HepG2 (cell line): ENCODE data around the gene ID3. TPM values are rescaled to one million over a fixed set of nuclear protein-coding genes. Genes with fewer than 3 reads are reported as not detected.

Source experiments
- CHCHD3 ChIP-seq: sonication (generic); formaldehyde crosslinking; IDR thresholded peaks from 2 replicates; pipeline ENCODE4 v1.8.0; 2022; ENCODE audit warnings: mild to moderate bottlenecking, missing genetic modification reagents, moderate library complexity
- DPF2 ChIP-seq: sonication (generic); formaldehyde crosslinking; IDR thresholded peaks from 2 replicates; pipeline ENCODE4 v1.4.0; 2020; ENCODE audit warnings: mild to moderate bottlenecking, low read depth, missing genetic modification reagents, borderline replicate concordance
- KLF11 ChIP-seq: IDR thresholded peaks from 2 replicates; pipeline ENCODE4 v1.6.1; 2016; ENCODE audit warnings: missing compliant biosample characterization
- MAFF ChIP-seq: IDR thresholded peaks from 2 replicates; pipeline ENCODE4 v1.6.1; 2011; ENCODE audit warnings: low read depth, low read length, improper control_type of control experiment
- SAFB2 ChIP-seq: sonication (generic); formaldehyde crosslinking; IDR thresholded peaks from 2 replicates; pipeline ENCODE4 v1.5.1; 2020; ENCODE audit warnings: missing genetic modification reagents, low read depth, mild to moderate bottlenecking, borderline replicate concordance
- SMAD1 ChIP-seq: sonication (generic); formaldehyde crosslinking; IDR thresholded peaks from 2 replicates; pipeline ENCODE4 v1.4.0; 2020; ENCODE audit warnings: missing genetic modification reagents, low read depth, mild to moderate bottlenecking, borderline replicate concordance
- SMYD3 ChIP-seq: sonication (generic); formaldehyde crosslinking; IDR thresholded peaks from 2 replicates; pipeline ENCODE4 v1.8.1; 2023; ENCODE audit warnings: mild to moderate bottlenecking, missing genetic modification reagents
- SOX5 ChIP-seq: IDR thresholded peaks from 2 replicates; pipeline ENCODE4 v1.6.1; 2016; ENCODE audit warnings: borderline replicate concordance
- SP140L ChIP-seq: sonication (generic); formaldehyde crosslinking; IDR thresholded peaks from 2 replicates; pipeline ENCODE4 v1.4.0; 2020; ENCODE audit warnings: missing genetic modification reagents, borderline replicate concordance
- TBX3 ChIP-seq: fragments of 450-650 bp; IDR thresholded peaks from 2 replicates; pipeline ENCODE4 v1.6.1; 2017; ENCODE audit warnings: antibody characterized with exemption, mild to moderate bottlenecking, inconsistent platforms, borderline replicate concordance
- ZNF550 ChIP-seq: sonication (generic); formaldehyde crosslinking; IDR thresholded peaks from 2 replicates; pipeline ENCODE4 v1.4.0; 2020; ENCODE audit warnings: mild to moderate bottlenecking, missing genetic modification reagents, borderline replicate concordance
- polyA plus RNA-seq, 8 experiments: library from polyadenylated mRNA; depleted of rRNA in 3 of 8; stranded (reverse) in 7 of 8; unstranded in 1 of 8; fragments of >200 nt; fragmentation: Illumina TruSeq in 4 of 8; extraction: Trizol in 4 of 8; gene quantifications; 2 replicates each; pipeline versions ENCODE4 v1.2.1 to v1.2.3, GENCODE V29; 2011 to 2016; ENCODE audit warnings: low read depth in 4 of 8, missing spikeins in 1 of 8, mixed read lengths in 1 of 8; ENCODE audit not compliant: insufficient read depth in 1 of 8
- total RNA-seq, 5 experiments: library from RNA; depleted of rRNA; stranded (reverse); fragments of >200 nt; fragmentation: Illumina TruSeq; extraction: Trizol; gene quantifications; 2 replicates each; pipeline ENCODE4 v1.2.3, GENCODE V29; 2016; ENCODE audit warnings: low read depth in 1 of 5
- TF ChIP-seq, protein P1 (sequence below): sonication (generic); formaldehyde crosslinking; IDR thresholded peaks from 2 replicates; pipeline ENCODE4 v1.4.0; 2020; ENCODE audit warnings: missing genetic modification reagents
- TF ChIP-seq, protein P2 (sequence below): sonication (generic); formaldehyde crosslinking; IDR thresholded peaks from 2 replicates; pipeline ENCODE4 v1.4.0; 2020; ENCODE audit warnings: missing genetic modification reagents
- TF ChIP-seq, protein P3 (sequence below): sonication (generic); formaldehyde crosslinking; IDR thresholded peaks from 2 replicates; pipeline ENCODE4 v1.5.0; 2020; ENCODE audit warnings: mild to moderate bottlenecking, missing genetic modification reagents
- TF ChIP-seq, protein P4 (sequence below): sonication (generic); formaldehyde crosslinking; IDR thresholded peaks from 2 replicates; pipeline ENCODE4 v1.5.0; 2020; ENCODE audit warnings: mild to moderate bottlenecking, missing genetic modification reagents, borderline replicate concordance

The ID3 gene
- total and polyA plus RNA-seq, 2 of the 13 experiments (the other 11 are each of a cell fraction or from before 2014, with no cell fraction given), result 64.8 to 115 TPM

DNA sequence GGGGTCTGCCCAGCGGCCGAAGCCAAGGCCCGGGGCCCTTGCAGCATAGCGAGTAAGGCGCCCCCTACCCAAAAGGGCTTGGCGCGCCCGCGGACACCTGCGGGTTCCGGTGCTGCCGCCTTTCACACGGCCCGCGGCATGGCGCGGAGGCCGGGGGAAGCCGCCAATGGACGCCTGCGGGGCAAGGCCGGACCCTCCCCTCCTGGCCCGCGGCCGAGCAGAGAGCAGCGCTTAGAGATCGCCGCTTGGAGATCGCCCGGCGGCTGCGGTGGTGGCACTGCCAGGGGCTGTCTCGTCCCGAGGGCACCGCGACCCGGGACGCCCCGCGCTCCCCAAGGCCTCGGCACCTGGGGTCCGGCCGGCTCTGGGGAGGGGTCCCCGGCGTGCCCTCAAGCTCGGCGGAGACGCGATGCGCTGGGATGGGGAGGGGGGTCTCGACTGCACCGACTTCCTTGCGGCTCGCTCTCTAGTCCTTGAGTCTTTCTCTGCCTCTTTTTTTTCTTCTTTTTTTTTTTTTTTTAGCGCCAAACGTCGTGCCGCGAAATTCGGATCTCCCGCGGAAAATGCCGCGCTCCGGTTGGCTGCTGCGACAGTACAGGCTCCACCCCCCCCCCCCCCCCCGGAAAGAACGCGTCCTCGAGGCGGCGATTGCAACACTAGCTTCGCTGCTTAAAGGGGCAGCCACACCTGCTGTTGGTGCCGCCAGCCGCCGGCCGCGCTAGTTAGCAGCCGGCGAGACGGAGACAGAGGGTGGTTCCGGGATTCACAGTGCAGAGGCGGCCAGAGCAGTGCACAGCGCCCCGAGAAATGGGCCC, 28.3 kb downstream of the ID3 start, which contains the start of gene E2F2 (continued):
- no peak for TF ChIP-seq TBX3
- no peak for TF ChIP-seq CHCHD3 (CRISPR knock-in tag)
- TF ChIP-seq, protein P1, sequence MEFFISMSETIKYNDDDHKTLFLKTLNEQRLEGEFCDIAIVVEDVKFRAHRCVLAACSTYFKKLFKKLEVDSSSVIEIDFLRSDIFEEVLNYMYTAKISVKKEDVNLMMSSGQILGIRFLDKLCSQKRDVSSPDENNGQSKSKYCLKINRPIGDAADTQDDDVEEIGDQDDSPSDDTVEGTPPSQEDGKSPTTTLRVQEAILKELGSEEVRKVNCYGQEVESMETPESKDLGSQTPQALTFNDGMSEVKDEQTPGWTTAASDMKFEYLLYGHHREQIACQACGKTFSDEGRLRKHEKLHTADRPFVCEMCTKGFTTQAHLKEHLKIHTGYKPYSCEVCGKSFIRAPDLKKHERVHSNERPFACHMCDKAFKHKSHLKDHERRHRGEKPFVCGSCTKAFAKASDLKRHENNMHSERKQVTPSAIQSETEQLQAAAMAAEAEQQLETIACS (CRISPR knock-in tag), result peak; percentile 17; the same call in 1 of the 2 replicates
- no peak for TF ChIP-seq SP140L
- TF ChIP-seq, protein P2, sequence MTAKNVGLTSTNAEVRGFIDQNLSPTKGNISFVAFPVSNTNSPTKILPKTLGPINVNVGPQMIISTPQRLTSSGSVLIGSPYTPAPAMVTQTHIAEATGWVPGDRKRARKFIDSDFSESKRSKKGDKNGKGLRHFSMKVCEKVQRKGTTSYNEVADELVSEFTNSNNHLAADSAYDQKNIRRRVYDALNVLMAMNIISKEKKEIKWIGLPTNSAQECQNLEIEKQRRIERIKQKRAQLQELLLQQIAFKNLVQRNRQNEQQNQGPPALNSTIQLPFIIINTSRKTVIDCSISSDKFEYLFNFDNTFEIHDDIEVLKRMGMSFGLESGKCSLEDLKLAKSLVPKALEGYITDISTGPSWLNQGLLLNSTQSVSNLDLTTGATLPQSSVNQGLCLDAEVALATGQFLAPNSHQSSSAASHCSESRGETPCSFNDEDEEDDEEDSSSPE (CRISPR knock-in tag), result peak; percentile 91
- no peak for TF ChIP-seq MAFF
- no peak for TF ChIP-seq DPF2 (CRISPR knock-in tag)
- TF ChIP-seq, protein P3, sequence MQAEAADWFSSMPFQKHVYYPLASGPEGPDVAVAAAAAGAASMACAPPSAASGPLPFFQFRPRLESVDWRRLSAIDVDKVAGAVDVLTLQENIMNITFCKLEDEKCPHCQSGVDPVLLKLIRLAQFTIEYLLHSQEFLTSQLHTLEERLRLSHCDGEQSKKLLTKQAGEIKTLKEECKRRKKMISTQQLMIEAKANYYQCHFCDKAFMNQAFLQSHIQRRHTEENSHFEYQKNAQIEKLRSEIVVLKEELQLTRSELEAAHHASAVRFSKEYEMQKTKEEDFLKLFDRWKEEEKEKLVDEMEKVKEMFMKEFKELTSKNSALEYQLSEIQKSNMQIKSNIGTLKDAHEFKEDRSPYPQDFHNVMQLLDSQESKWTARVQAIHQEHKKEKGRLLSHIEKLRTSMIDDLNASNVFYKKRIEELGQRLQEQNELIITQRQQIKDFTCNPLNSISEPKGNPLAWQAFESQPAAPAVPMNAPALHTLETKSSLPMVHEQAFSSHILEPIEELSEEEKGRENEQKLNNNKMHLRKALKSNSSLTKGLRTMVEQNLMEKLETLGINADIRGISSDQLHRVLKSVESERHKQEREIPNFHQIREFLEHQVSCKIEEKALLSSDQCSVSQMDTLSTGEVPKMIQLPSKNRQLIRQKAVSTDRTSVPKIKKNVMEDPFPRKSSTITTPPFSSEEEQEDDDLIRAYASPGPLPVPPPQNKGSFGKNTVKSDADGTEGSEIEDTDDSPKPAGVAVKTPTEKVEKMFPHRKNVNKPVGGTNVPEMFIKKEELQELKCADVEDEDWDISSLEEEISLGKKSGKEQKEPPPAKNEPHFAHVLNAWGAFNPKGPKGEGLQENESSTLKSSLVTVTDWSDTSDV (CRISPR knock-in tag), result 0 out of 2 replicates have a peak, but pooled peaks have one; percentile 57
- TF ChIP-seq ZNF550 (CRISPR knock-in tag), result peak; percentile 20; the same call in 1 of the 2 replicates
- no peak for TF ChIP-seq KLF11
- TF ChIP-seq, protein P4, sequence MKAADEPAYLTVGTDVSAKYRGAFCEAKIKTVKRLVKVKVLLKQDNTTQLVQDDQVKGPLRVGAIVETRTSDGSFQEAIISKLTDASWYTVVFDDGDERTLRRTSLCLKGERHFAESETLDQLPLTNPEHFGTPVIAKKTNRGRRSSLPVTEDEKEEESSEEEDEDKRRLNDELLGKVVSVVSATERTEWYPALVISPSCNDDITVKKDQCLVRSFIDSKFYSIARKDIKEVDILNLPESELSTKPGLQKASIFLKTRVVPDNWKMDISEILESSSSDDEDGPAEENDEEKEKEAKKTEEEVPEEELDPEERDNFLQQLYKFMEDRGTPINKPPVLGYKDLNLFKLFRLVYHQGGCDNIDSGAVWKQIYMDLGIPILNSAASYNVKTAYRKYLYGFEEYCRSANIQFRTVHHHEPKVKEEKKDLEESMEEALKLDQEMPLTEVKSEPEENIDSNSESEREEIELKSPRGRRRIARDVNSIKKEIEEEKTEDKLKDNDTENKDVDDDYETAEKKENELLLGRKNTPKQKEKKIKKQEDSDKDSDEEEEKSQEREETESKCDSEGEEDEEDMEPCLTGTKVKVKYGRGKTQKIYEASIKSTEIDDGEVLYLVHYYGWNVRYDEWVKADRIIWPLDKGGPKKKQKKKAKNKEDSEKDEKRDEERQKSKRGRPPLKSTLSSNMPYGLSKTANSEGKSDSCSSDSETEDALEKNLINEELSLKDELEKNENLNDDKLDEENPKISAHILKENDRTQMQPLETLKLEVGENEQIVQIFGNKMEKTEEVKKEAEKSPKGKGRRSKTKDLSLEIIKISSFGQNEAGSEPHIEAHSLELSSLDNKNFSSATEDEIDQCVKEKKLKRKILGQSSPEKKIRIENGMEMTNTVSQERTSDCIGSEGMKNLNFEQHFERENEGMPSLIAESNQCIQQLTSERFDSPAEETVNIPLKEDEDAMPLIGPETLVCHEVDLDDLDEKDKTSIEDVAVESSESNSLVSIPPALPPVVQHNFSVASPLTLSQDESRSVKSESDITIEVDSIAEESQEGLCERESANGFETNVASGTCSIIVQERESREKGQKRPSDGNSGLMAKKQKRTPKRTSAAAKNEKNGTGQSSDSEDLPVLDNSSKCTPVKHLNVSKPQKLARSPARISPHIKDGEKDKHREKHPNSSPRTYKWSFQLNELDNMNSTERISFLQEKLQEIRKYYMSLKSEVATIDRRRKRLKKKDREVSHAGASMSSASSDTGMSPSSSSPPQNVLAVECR (CRISPR knock-in tag), result peak; percentile 95
- no peak for TF ChIP-seq SMAD1 (CRISPR knock-in tag)
- no peak for TF ChIP-seq SMYD3
- no peak; the same call in 1 of the 2 replicates for TF ChIP-seq SOX5 (CRISPR knock-in tag)
- TF ChIP-seq SAFB2 (CRISPR knock-in tag), result peak; percentile 32; the same call in 1 of the 2 replicates
